COLO668 (cell line): ENCODE data around the gene ZNF831.
A peak's percentile ranks its signal among the peaks of the same experiment; 100 is the strongest.

Experiments
- DNase-seq: peaks from one replicate; lab custom pipeline; 2025; ENCODE audit not compliant: unreplicated experiment; lab: John Stamatoyannopoulos, UW

Gene ZNF831

GRCh38 chr20:59157064-59157463, 6.6 kb upstream of the ZNF831 start:
- DNase-seq = no peak

- no peak for DNase-seq
Measured at GRCh38 chr20:59157531-59157930, 6.1 kb upstream of the ZNF831 start.

- no peak for DNase-seq
Measured at GRCh38 chr20:59157961-59158541, 5.6 kb upstream of the ZNF831 start.

- DNase-seq = no peak
Measured at GRCh38 chr20:59158673-59159072, 4.9 kb upstream of the ZNF831 start.

GRCh38 chr20:59159091-59159490, 4.5 kb upstream of the ZNF831 start:
- no peak for DNase-seq

- peak; percentile 64 for DNase-seq
Measured at GRCh38 chr20:59159493-59160376, 3.9 kb upstream of the ZNF831 start.

GRCh38 chr20:59160389-59161115, 3.1 kb upstream of the ZNF831 start:
- DNase-seq = no peak

- DNase-seq = no peak
Measured at GRCh38 chr20:59161721-59162120, 1.9 kb upstream of the ZNF831 start.

- no peak for DNase-seq
Measured at GRCh38 chr20:59164686-59165391, 1.2 kb downstream of the ZNF831 start.

- no peak for DNase-seq
Measured at GRCh38 chr20:59165396-59165795, 1.8 kb downstream of the ZNF831 start.

GRCh38 chr20:59165891-59166709, 2.5 kb downstream of the ZNF831 start:
- DNase-seq = no peak

- no peak for DNase-seq
Measured at GRCh38 chr20:59170406-59171349, 7.1 kb downstream of the ZNF831 start.

- no peak for DNase-seq
Measured at GRCh38 chr20:59171986-59172385, 8.4 kb downstream of the ZNF831 start.

GRCh38 chr20:59173938-59174491, 10.4 kb downstream of the ZNF831 start:
- DNase-seq = no peak

GRCh38 chr20:59175002-59175401, 11.4 kb downstream of the ZNF831 start:
- no peak for DNase-seq

- no peak for DNase-seq
Measured at GRCh38 chr20:59175861-59176260, 12.2 kb downstream of the ZNF831 start.

GRCh38 chr20:59176812-59177211, 13.2 kb downstream of the ZNF831 start:
- no peak for DNase-seq

- DNase-seq = no peak
Measured at GRCh38 chr20:59177266-59178250, 13.9 kb downstream of the ZNF831 start.
